B cell (primary cell): ENCODE data around the gene MYO1H. TPM values are rescaled to one million over a fixed set of nuclear protein-coding genes. Genes with fewer than 3 reads are reported as not detected.

Experiments used
- ATAC-seq: fragments of 200-7000 bp; cut with Tn5 transposase; one replicate; pipeline ENCODE4 v1.10.0; 2021; ENCODE audit warnings: low read depth, mild to moderate bottlenecking, moderate number of reproducible peaks, moderate library complexity
- CTCF ChIA-PET: fragments of 350-600 bp; sonication (Branson Sonifier 250); formaldehyde crosslinking; loops from one replicate; lab custom pipeline; 2021; ENCODE audit warnings: antibody characterized with exemption, inconsistent platforms; lab: Charles Lee
- POLR2A ChIA-PET: fragments of 350-600 bp; sonication (Branson Sonifier 250); formaldehyde crosslinking; loops from one replicate; lab custom pipeline; 2021; ENCODE audit warnings: antibody characterized with exemption; lab: Charles Lee
- DNase-seq: peaks from one replicate; pipeline ENCODE4 v3.0.0; 2013
- H2AFZ ChIP-seq: 2 replicates; pipeline ENCODE4 v1.6.1; 2012; ENCODE audit warnings: mild to moderate bottlenecking, low read depth, low read length; ENCODE audit not compliant: insufficient read depth, poor library complexity, severe bottlenecking
- H3K27ac ChIP-seq, 2 donors: 1 replicate in 1 of 2; 2 replicates in 1 of 2; pipeline ENCODE4 v1.5.1; 2012 to 2013; ENCODE audit warnings: low read length in 2 of 2, mild to moderate bottlenecking in 2 of 2, moderate library complexity in 1 of 2
- H3K27me3 ChIP-seq, 4 experiments: fragments of 200-600 bp in 1 of 4; sonication (generic) in 1 of 4; replicated peaks in 1 of 4; 1 replicate in 2 of 4; 2 replicates in 2 of 4; pipeline versions ENCODE4 v1.6.1 to v1.7.0; 2013 to 2016; ENCODE audit warnings: low read length in 3 of 4, mild to moderate bottlenecking in 2 of 4, mixed read lengths in 1 of 4, moderate library complexity in 1 of 4; ENCODE audit not compliant: insufficient read depth in 4 of 4, control insufficient read depth in 3 of 4; ENCODE audit errors: control extremely low read depth in 1 of 4
- H3K36me3 ChIP-seq, 2 experiments: replicated peaks in 1 of 2; 1 replicate in 1 of 2; 2 replicates in 1 of 2; pipeline versions ENCODE4 v1.6.1 to v1.7.1; 2013; ENCODE audit warnings: low read length in 1 of 2; ENCODE audit not compliant: insufficient read depth in 2 of 2, control insufficient read depth in 1 of 2; ENCODE audit errors: control extremely low read depth in 1 of 2, extremely low read depth in 1 of 2
- H3K4me1 ChIP-seq, 2 donors: fragments of 200-600 bp in 1 of 2; sonication (generic) in 1 of 2; 1 replicate in 1 of 2; 2 replicates in 1 of 2; pipeline versions ENCODE4 v1.5.1 to v1.6.1; 2013 to 2017; ENCODE audit warnings: low read length in 2 of 2; ENCODE audit not compliant: control insufficient read depth in 2 of 2, insufficient read depth in 2 of 2
- H3K4me2 ChIP-seq: replicated peaks from 2 replicates; pipeline ENCODE3; 2012; ENCODE audit warnings: mild to moderate bottlenecking, low read depth, low read length; ENCODE audit not compliant: poor library complexity, severe bottlenecking
- H3K4me3 ChIP-seq, 5 experiments: fragments of 200-600 bp in 1 of 5; sonication (generic) in 1 of 5; 1 replicate in 3 of 5; 2 replicates in 2 of 5; pipeline versions ENCODE4 v1.5.1 to v1.7.0; 2011 to 2016; ENCODE audit warnings: low read length in 4 of 5, mild to moderate bottlenecking in 4 of 5, low read depth in 2 of 5, control low read depth in 1 of 5, moderate library complexity in 1 of 5; ENCODE audit not compliant: insufficient read depth in 1 of 5; ENCODE audit errors: control extremely low read depth in 1 of 5, extremely low read depth in 1 of 5
- H3K79me2 ChIP-seq: fragments of 200-600 bp; sonication (generic); one replicate; pipeline ENCODE4 v1.6.0; 2016; ENCODE audit warnings: low read length; ENCODE audit not compliant: control insufficient read depth, insufficient read depth
- H3K9ac ChIP-seq: fragments of 200-600 bp; sonication (generic); 2 replicates; pipeline ENCODE4 v1.6.1; 2017; ENCODE audit warnings: mild to moderate bottlenecking, low read length, moderate library complexity
- H3K9me3 ChIP-seq, 3 donors: one replicate each; pipeline versions ENCODE4 v1.6.1 to v1.7.1; 2013; ENCODE audit warnings: low read length in 2 of 3; ENCODE audit not compliant: control insufficient read depth in 2 of 3, insufficient read depth in 1 of 3; ENCODE audit errors: control extremely low read depth in 1 of 3
- H4K20me1 ChIP-seq: 2 replicates; pipeline ENCODE4 v1.6.0; 2012; ENCODE audit warnings: mild to moderate bottlenecking, low read length; ENCODE audit not compliant: insufficient read depth, control insufficient read depth, poor library complexity, severe bottlenecking
- H3K27ac Mint-ChIP-seq: one replicate; pipeline ENCODE4 v1.8.0; 2021; ENCODE audit warnings: mixed read lengths
- H3K27me3 Mint-ChIP-seq: one replicate; pipeline ENCODE4 v1.8.0; 2021; ENCODE audit warnings: mixed read lengths
- H3K4me1 Mint-ChIP-seq: one replicate; pipeline ENCODE4 v1.8.0; 2021; ENCODE audit warnings: mixed read lengths
- H3K4me3 Mint-ChIP-seq: one replicate; pipeline ENCODE4 v1.8.0; 2021; ENCODE audit warnings: mixed read lengths
- H3K9me3 Mint-ChIP-seq: one replicate; pipeline ENCODE4 v1.8.0; 2022; ENCODE audit warnings: mixed read lengths; ENCODE audit not compliant: insufficient read depth
- EZH2 ChIP-seq: IDR thresholded peaks from 2 replicates; pipeline ENCODE4 v1.6.1; 2012; ENCODE audit warnings: borderline replicate concordance, low read depth, mild to moderate bottlenecking, moderate library complexity, low read length; ENCODE audit not compliant: insufficient read depth, poor library complexity, severe bottlenecking
- WGBS: methylation state at CpG from one replicate; pipeline ENCODE4 v1.1.5; 2013; ENCODE audit warnings: missing lambda C conversion rate; ENCODE audit not compliant: insufficient coverage; 5-methylcytosine and 5-hydroxymethylcytosine counted together
- intact Hi-C: fragments of 100-400 bp; cut with micrococcal nuclease; formaldehyde crosslinking; loops from one replicate; pipeline ENCODE4 v1.10.0; 2022
- polyA plus RNA-seq: library from polyadenylated mRNA; depleted of rRNA; stranded (reverse); fragments of >200 nt; gene quantifications from 2 replicates; pipeline ENCODE4 v1.2.3, GENCODE V29; 2012
- total RNA-seq, 2 donors: library from RNA; stranded (reverse); fragments of 120-200 nt in 1 of 2; gene quantifications; 1 replicate in 1 of 2; 2 replicates in 1 of 2; pipeline versions ENCODE4 v1.2.3 to v1.2.4, GENCODE V29; 2013 to 2022
- TF ChIP-seq, protein P1 (sequence below): fragments of 200-600 bp; IDR thresholded peaks from one replicate; pipeline ENCODE4 v1.8.0; 2022; ENCODE audit warnings: antibody characterized with exemption, mild to moderate bottlenecking

Gene MYO1H
- total and polyA plus RNA-seq, 2 donors (not counting 1 experiment from before 2014, with no cell fraction given): not detected

GRCh38 chr12:109299849-109300248 lies 47.9 kb upstream of the MYO1H start:
- ATAC-seq: no peak
- DNase-seq: no peak
- Histone ChIP-seq H3K27me3 (peaks cover 0 to 13% (median 4%) of the 10 kb centered on the region in 4 experiments), H3K4me2 (no peak overlapping the region), H4K20me1 (no peaks in the 10 kb centered on the region), H3K4me3 (no peak overlapping the region), H3K9me3 (no peaks in the 10 kb centered on the region), H3K4me1 (no peaks in the 10 kb centered on the region), H3K9ac (no peak overlapping the region), H3K79me2 (no peaks in the 10 kb centered on the region), H2AFZ (no peak overlapping the region), H3K27ac (no peak overlapping the region), H3K36me3 (no peaks in the 10 kb centered on the region)
- Mint-ChIP-seq H3K9me3 (no peaks in the 10 kb centered on the region), H3K4me1 (no peaks in the 10 kb centered on the region), H3K4me3 (no peak overlapping the region), H3K27ac (no peak overlapping the region), H3K27me3 (peaks cover 26% of the 10 kb centered on the region)
- WGBS: 94% methylated on average over 5 of the region's 7 CpGs
- TF ChIP-seq, protein P1, sequence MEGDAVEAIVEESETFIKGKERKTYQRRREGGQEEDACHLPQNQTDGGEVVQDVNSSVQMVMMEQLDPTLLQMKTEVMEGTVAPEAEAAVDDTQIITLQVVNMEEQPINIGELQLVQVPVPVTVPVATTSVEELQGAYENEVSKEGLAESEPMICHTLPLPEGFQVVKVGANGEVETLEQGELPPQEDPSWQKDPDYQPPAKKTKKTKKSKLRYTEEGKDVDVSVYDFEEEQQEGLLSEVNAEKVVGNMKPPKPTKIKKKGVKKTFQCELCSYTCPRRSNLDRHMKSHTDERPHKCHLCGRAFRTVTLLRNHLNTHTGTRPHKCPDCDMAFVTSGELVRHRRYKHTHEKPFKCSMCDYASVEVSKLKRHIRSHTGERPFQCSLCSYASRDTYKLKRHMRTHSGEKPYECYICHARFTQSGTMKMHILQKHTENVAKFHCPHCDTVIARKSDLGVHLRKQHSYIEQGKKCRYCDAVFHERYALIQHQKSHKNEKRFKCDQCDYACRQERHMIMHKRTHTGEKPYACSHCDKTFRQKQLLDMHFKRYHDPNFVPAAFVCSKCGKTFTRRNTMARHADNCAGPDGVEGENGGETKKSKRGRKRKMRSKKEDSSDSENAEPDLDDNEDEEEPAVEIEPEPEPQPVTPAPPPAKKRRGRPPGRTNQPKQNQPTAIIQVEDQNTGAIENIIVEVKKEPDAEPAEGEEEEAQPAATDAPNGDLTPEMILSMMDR: no peak
- TF ChIP-seq EZH2: no peak
- POLR2A ChIA-PET: no interaction called here
- intact Hi-C loops: no loop called here
- CTCF ChIA-PET: no interaction called here

DNA sequence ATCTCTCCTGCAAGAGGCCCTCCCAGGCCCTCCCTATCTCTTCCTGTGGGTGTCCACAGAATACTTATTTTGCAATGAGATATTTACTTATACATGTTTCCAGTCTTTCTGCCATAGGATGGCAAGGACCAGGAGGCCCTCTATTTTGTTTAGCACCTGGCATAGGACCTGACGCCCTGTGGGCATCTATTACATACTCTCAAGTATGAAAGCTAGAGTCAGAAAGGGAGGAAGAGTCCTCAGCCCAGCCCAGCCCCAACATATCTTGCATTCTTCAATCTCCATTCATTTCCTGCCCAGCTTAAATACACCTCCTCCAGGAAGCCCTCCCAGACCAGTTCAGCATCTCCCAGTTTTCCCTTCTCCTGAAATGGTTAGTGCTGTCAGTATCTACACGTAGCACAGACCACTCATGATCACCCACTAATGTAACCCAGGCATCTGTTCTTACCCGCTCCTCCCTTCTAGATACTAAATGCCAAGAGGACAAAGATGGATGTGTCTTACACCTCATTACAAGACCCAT lies 46.0 kb upstream of the MYO1H start:
- no peak overlapping the region for H3K4me2 ChIP-seq
- ATAC-seq (no peak), DNase-seq (no peak)
- Mint-ChIP-seq H3K27me3 (peaks cover 30% of the 10 kb centered on the region), H3K27ac (no peak overlapping the region), H3K4me3 (no peak overlapping the region), H3K4me1 (no peaks in the 10 kb centered on the region), H3K9me3 (no peaks in the 10 kb centered on the region)
- no peak overlapping the region for H3K27ac ChIP-seq
- no peak overlapping the region for H3K4me3 ChIP-seq
- no peak overlapping the region for H2AFZ ChIP-seq
- no peak for TF ChIP-seq EZH2
- TF ChIP-seq, protein P1: no peak
- H4K20me1 ChIP-seq: no peaks in the 10 kb centered on the region
- ChIA-PET POLR2A (no interaction called here), CTCF (no interaction called here)
- 83% methylated on average over 2 of the region's 3 CpGs for WGBS
- intact Hi-C loops: no loop called here
- H3K4me1 ChIP-seq: no peaks in the 10 kb centered on the region
- no peak overlapping the region for H3K9ac ChIP-seq
- no peaks in the 10 kb centered on the region for H3K79me2 ChIP-seq
- no peaks in the 10 kb centered on the region for H3K36me3 ChIP-seq
- H3K9me3 ChIP-seq: no peaks in the 10 kb centered on the region
- H3K27me3 ChIP-seq: peaks cover 0 to 29% (median 7%) of the 10 kb centered on the region in 4 experiments
